Neural cell (in vitro differentiated cells): ENCODE measurements around the gene ANKS1B. TPM values are rescaled to one million over a fixed set of nuclear protein-coding genes. Genes with fewer than 3 reads are reported as not detected.
"Not testable (repeated sequence)": the region's sequence is repeated elsewhere in the genome, so short reads cannot be mapped to it uniquely, and the experiment has no call there.

Experiments used
- H2AFZ ChIP-seq: fragments of 200-600, 300-800 bp; sonication (generic), shearing (Covaris generic); 2 replicates; pipeline ENCODE4 v1.6.0; 2014; ENCODE audit warnings: low read depth, mild to moderate bottlenecking, antibody characterized with exemption, low read length, moderate library complexity
- H3F3A ChIP-seq: fragments of 200-600 bp; shearing (Covaris generic); 2 replicates; pipeline ENCODE4 v1.6.1; 2016; ENCODE audit warnings: mild to moderate bottlenecking, moderate library complexity, mixed read lengths, antibody characterized with exemption, low read length; ENCODE audit not compliant: insufficient read depth, poor library complexity, severe bottlenecking
- H3K27ac ChIP-seq: fragments of 200-600, 300-800 bp; sonication (generic), shearing (Covaris generic); 2 replicates; pipeline ENCODE4 v1.5.1; 2014; ENCODE audit warnings: mild to moderate bottlenecking, low read length, moderate library complexity
- H3K27me3 ChIP-seq: fragments of 300-800, 200-600 bp; sonication (generic), shearing (Covaris generic); 2 replicates; pipeline ENCODE4 v1.6.0; 2014; ENCODE audit warnings: mild to moderate bottlenecking, low read depth, low read length, moderate library complexity; ENCODE audit not compliant: insufficient read depth
- H3K36me3 ChIP-seq: fragments of 300-800, 200-600 bp; sonication (generic), shearing (Covaris generic); 2 replicates; pipeline ENCODE4 v1.5.1; 2014; ENCODE audit warnings: mild to moderate bottlenecking, antibody characterized with exemption, low read length, moderate library complexity; ENCODE audit not compliant: insufficient read depth
- H3K4me2 ChIP-seq: fragments of 300-800, 200-600 bp; sonication (generic), shearing (Covaris generic); 2 replicates; pipeline ENCODE4 v1.6.0; 2014; ENCODE audit warnings: mild to moderate bottlenecking, low read length
- H3K4me3 ChIP-seq: fragments of 300-800, 200-600 bp; sonication (generic), shearing (Covaris generic); 2 replicates; pipeline ENCODE4 v1.5.1; 2014; ENCODE audit warnings: mild to moderate bottlenecking, low read length, moderate library complexity
- H3K79me2 ChIP-seq: fragments of 200-600 bp; shearing (Covaris generic); replicated peaks from 2 replicates; pipeline ENCODE4 v1.6.0; 2014; ENCODE audit warnings: mild to moderate bottlenecking, low read length, moderate library complexity; ENCODE audit not compliant: insufficient read depth
- H3K9ac ChIP-seq: fragments of 300-800, 200-600 bp; sonication (generic), shearing (Covaris generic); 2 replicates; pipeline ENCODE4 v1.6.1; 2016; ENCODE audit warnings: mild to moderate bottlenecking, low read length, mixed read lengths
- H3K9me2 ChIP-seq: fragments of 200-600 bp; shearing (Covaris generic); 2 replicates; pipeline ENCODE4 v1.6.1; 2016; ENCODE audit warnings: mild to moderate bottlenecking, low read length, mixed read lengths; ENCODE audit not compliant: insufficient read depth
- H3K9me3 ChIP-seq: fragments of 200-600, 300-800 bp; sonication (generic), shearing (Covaris generic); 2 replicates; pipeline ENCODE4 v1.6.1; 2016; ENCODE audit warnings: mild to moderate bottlenecking, mixed run types, low read length, moderate library complexity, mixed read lengths
- H4K20me1 ChIP-seq: fragments of 200-600 bp; shearing (Covaris generic); 2 replicates; pipeline ENCODE4 v1.6.1; 2016; ENCODE audit warnings: mild to moderate bottlenecking, mixed run types; ENCODE audit not compliant: insufficient read depth
- EP300 ChIP-seq: fragments of 450-650 bp; conservative IDR thresholded peaks from 2 replicates; pipeline ENCODE4 v1.6.1; 2014; ENCODE audit warnings: antibody characterized with exemption, mild to moderate bottlenecking, moderate library complexity; ENCODE audit not compliant: poor library complexity, severe bottlenecking
- EZH2 ChIP-seq: fragments of 200-600, 300-800 bp; shearing (Covaris generic), sonication (generic); IDR thresholded peaks from 2 replicates; pipeline ENCODE4 v1.6.1; 2014; ENCODE audit warnings: antibody characterized with exemption, low read length, borderline replicate concordance, mild to moderate bottlenecking; ENCODE audit not compliant: insufficient read depth, poor library complexity, severe bottlenecking
- MXI1 ChIP-seq: fragments of 450-650 bp; conservative IDR thresholded peaks from 2 replicates; pipeline ENCODE4 v1.6.1; 2014; ENCODE audit warnings: antibody characterized with exemption, mild to moderate bottlenecking; ENCODE audit not compliant: poor library complexity, severe bottlenecking
- POLR2AphosphoS5 ChIP-seq: IDR thresholded peaks from 2 replicates; pipeline ENCODE4 v1.6.1; 2012
- RAD21 ChIP-seq: fragments of 450-650 bp; conservative IDR thresholded peaks from 2 replicates; pipeline ENCODE4 v1.6.1; 2014; ENCODE audit warnings: antibody characterized with exemption, mild to moderate bottlenecking, moderate library complexity
- SMC3 ChIP-seq: fragments of 450-650 bp; conservative IDR thresholded peaks from 2 replicates; pipeline ENCODE4 v1.6.1; 2014; ENCODE audit warnings: antibody characterized with exemption, mild to moderate bottlenecking, moderate library complexity; ENCODE audit not compliant: poor library complexity
- TAF1 ChIP-seq: IDR thresholded peaks from 2 replicates; pipeline ENCODE4 v1.6.1; 2012; ENCODE audit warnings: low read depth
- polyA plus RNA-seq: library from polyadenylated mRNA; depleted of rRNA; stranded (reverse); fragments of >200 nt; gene quantifications from 2 replicates; pipeline ENCODE4 v1.2.3, GENCODE V29; 2014
- TF ChIP-seq, protein P1 (sequence below): IDR thresholded peaks from 2 replicates; pipeline ENCODE4 v1.6.1; 2012; ENCODE audit warnings: borderline replicate concordance
- TF ChIP-seq, protein P2 (sequence below): fragments of 450-650 bp; IDR thresholded peaks from 2 replicates; pipeline ENCODE4 v1.5.1; 2014; ENCODE audit warnings: antibody characterized with exemption, mild to moderate bottlenecking, moderate library complexity; ENCODE audit not compliant: poor library complexity, severe bottlenecking

The ANKS1B gene
- polyA plus RNA-seq, 1 donor from 2014 or later = 65.6 TPM

DNA sequence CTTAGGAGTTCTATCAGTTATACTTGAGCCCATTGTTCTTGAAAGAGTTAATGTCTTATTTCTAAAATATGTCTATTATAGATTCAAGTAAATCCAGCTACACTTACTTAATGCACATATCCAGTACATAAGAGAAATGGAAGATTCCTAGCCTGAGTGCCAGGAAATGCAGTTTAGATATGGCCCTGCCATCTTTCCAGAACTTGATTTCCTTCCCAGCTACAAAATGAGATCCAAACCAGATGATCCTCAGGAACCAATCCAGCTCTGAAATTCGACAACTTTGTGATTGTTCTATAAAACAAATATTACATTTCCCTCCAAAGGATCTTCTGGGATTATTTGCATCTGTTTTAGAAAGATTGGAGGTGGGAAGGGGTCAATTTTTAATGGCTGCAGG lies 654.5 kb downstream of the ANKS1B start:
- Histone ChIP-seq H3K79me2 (no peaks in the 10 kb centered on the region), H3K9me3 (peaks cover 2% of the 10 kb centered on the region), H3F3A (no peaks in the 10 kb centered on the region), H3K9ac (no peak overlapping the region), H3K27ac (no peak overlapping the region), H3K4me3 (no peak overlapping the region), H3K9me2 (no peaks in the 10 kb centered on the region), H2AFZ (no peak overlapping the region), H3K36me3 (no peaks in the 10 kb centered on the region), H3K4me2 (no peak overlapping the region), H3K27me3 (no peaks in the 10 kb centered on the region), H4K20me1 (no peaks in the 10 kb centered on the region)
- TF ChIP-seq TAF1 = no peak
- no peak for TF ChIP-seq POLR2AphosphoS5
- TF ChIP-seq, protein P1, sequence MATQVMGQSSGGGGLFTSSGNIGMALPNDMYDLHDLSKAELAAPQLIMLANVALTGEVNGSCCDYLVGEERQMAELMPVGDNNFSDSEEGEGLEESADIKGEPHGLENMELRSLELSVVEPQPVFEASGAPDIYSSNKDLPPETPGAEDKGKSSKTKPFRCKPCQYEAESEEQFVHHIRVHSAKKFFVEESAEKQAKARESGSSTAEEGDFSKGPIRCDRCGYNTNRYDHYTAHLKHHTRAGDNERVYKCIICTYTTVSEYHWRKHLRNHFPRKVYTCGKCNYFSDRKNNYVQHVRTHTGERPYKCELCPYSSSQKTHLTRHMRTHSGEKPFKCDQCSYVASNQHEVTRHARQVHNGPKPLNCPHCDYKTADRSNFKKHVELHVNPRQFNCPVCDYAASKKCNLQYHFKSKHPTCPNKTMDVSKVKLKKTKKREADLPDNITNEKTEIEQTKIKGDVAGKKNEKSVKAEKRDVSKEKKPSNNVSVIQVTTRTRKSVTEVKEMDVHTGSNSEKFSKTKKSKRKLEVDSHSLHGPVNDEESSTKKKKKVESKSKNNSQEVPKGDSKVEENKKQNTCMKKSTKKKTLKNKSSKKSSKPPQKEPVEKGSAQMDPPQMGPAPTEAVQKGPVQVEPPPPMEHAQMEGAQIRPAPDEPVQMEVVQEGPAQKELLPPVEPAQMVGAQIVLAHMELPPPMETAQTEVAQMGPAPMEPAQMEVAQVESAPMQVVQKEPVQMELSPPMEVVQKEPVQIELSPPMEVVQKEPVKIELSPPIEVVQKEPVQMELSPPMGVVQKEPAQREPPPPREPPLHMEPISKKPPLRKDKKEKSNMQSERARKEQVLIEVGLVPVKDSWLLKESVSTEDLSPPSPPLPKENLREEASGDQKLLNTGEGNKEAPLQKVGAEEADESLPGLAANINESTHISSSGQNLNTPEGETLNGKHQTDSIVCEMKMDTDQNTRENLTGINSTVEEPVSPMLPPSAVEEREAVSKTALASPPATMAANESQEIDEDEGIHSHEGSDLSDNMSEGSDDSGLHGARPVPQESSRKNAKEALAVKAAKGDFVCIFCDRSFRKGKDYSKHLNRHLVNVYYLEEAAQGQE = no peak
- no peak for TF ChIP-seq EZH2
- TF ChIP-seq SMC3 = no peak
- TF ChIP-seq, protein P2, sequence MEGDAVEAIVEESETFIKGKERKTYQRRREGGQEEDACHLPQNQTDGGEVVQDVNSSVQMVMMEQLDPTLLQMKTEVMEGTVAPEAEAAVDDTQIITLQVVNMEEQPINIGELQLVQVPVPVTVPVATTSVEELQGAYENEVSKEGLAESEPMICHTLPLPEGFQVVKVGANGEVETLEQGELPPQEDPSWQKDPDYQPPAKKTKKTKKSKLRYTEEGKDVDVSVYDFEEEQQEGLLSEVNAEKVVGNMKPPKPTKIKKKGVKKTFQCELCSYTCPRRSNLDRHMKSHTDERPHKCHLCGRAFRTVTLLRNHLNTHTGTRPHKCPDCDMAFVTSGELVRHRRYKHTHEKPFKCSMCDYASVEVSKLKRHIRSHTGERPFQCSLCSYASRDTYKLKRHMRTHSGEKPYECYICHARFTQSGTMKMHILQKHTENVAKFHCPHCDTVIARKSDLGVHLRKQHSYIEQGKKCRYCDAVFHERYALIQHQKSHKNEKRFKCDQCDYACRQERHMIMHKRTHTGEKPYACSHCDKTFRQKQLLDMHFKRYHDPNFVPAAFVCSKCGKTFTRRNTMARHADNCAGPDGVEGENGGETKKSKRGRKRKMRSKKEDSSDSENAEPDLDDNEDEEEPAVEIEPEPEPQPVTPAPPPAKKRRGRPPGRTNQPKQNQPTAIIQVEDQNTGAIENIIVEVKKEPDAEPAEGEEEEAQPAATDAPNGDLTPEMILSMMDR = no peak
- TF ChIP-seq MXI1 = no peak
- TF ChIP-seq EP300 = no peak
- no peak for TF ChIP-seq RAD21

DNA sequence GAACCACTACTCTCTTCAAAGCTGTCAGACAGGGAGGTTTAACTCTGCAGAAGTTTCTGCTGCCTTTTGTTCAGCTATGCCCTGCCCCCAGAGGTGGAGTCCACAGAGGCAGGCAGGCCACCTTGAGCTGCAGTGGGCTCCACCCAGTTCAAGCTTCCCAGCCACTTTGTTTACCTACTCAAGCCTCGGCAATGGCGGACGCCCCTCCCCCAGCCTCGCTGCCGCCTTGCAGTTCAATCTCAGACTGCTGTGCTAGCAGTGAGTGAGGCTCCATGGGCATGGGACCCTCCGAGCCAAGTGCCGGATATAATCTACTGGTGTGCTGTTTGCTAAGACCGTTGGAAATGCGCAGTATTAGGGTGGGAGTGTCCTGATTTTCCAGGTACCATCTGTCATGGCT lies 663.5 kb downstream of the ANKS1B start:
- not testable (repeated sequence) for H4K20me1 ChIP-seq, H3K27ac ChIP-seq, H3K36me3 ChIP-seq, H3K9me2 ChIP-seq, H3K9ac ChIP-seq, H3K9me3 ChIP-seq, H3K4me2 ChIP-seq, H3F3A ChIP-seq, H2AFZ ChIP-seq, H3K4me3 ChIP-seq, H3K27me3 ChIP-seq, H3K79me2 ChIP-seq

DNA sequence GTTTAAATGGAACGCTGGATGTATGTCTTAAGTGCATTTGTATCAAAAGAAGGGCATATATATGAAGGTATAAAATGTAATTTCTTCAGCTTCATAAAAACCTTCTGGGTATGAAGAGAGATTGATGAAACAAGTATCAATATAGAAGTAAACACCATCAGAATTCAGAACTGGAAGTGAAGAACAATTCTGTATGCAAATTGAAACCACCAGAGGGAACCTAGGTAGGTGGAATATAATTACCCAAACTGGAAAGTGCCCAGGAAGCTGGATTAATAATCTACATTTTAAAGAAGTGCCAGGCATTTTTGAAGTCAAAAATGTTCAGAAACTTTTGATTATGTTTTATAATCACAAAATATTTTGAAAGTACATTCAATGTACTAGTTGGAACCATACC lies 673.4 kb downstream of the ANKS1B start:
- no peaks in the 10 kb centered on the region for H3K36me3 ChIP-seq
- H3K9me3 ChIP-seq = no peaks in the 10 kb centered on the region
- H3K4me2 ChIP-seq = no peak overlapping the region
- no peaks in the 10 kb centered on the region for H3K9me2 ChIP-seq
- H4K20me1 ChIP-seq = no peaks in the 10 kb centered on the region
- H2AFZ ChIP-seq = no peak overlapping the region
- TF ChIP-seq TAF1 (no peak), SMC3 (no peak), POLR2AphosphoS5 (no peak)
- TF ChIP-seq, protein P1 = no peak
- H3K79me2 ChIP-seq = no peaks in the 10 kb centered on the region
- no peak overlapping the region for H3K4me3 ChIP-seq
- no peaks in the 10 kb centered on the region for H3F3A ChIP-seq
- H3K27ac ChIP-seq = no peak overlapping the region
- no peak overlapping the region for H3K9ac ChIP-seq
- H3K27me3 ChIP-seq = no peaks in the 10 kb centered on the region
